Lower leg skin (tissue), 3 donors: ENCODE measurements around the gene STH.

Experiments used
- CTCF ChIP-seq, 3 donors: fragments of 450-650 bp; IDR thresholded peaks; one replicate each; pipeline ENCODE4 v1.5.1; 2016; ENCODE audit warnings: antibody characterized with exemption in 3 of 3, mild to moderate bottlenecking in 3 of 3, moderate library complexity in 2 of 3
- POLR2A ChIP-seq, 2 donors: fragments of 450-650 bp; IDR thresholded peaks; one replicate each; pipeline ENCODE4 v1.6.1; 2016 to 2017; ENCODE audit warnings: antibody characterized with exemption in 2 of 2, mild to moderate bottlenecking in 1 of 2, moderate library complexity in 1 of 2

- TF ChIP-seq CTCF (IDR thresholded peaks at IDR 0.05) (no peak), POLR2A (IDR thresholded peaks at IDR 0.05) (no peak)
These were observed 28.4 kb upstream of the STH start for GRCh38 chr17:45970659-45971058.
